Measurements from ENCODE around the gene CNGA3. TPM values are rescaled to one million over a fixed set of nuclear protein-coding genes. Genes with fewer than 3 reads are reported as not detected.

Gene CNGA3
- total and polyA plus RNA-seq, 2 experiments from 2014 or later, result not detected

DNA sequence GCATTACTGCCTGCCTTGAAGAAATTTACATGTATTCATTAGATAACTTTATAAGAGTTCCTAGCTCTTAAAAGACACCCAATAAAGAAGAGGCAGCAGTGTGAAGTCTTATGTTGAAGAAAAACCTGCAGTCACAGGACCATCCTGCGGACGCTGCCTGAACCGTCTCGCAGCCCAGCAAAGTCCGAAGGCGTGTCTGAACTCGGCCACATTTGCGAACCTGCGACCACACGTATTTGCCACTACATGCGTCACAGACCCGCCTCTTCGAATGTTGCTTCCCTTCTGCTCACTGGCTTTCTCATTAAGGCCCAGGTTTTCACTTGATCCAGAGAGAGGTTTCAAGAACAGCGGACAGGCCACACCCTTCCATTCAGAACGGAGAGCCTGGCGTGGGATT, 41.2 kb downstream of the CNGA3 start:
- H3K27ac ChIP-seq (ENCODE audit: low read depth), result no peak overlapping the region
- Mint-ChIP-seq H3K27ac (no peak overlapping the region), H3K4me3 (no peak overlapping the region), H3K4me1 (peaks cover 9% of the 10 kb centered on the region; the same call in 1 of the 3 replicates), H3K9me3 (no peaks in the 10 kb centered on the region), H3K27me3 (ENCODE audit: insufficient read depth, low read depth, poor library complexity) (peaks cover 6% of the 10 kb centered on the region), H3K36me3 (ENCODE audit: low read depth) (no peaks in the 10 kb centered on the region)
- 0 out of 2 replicates have a peak, but pooled peaks cover 3% of the 10 kb centered on the region for H3K9me2 ChIP-seq (ENCODE audit: insufficient read depth)
- no peaks in the 10 kb centered on the region for H3K27me3 ChIP-seq (ENCODE audit: insufficient read depth)
- H3K79me2 ChIP-seq (replicated peaks; ENCODE audit: insufficient read depth), result no peaks in the 10 kb centered on the region
- no peaks in the 10 kb centered on the region for H3F3A ChIP-seq (replicated peaks; ENCODE audit: low read depth)
- no peak overlapping the region for H2AFZ ChIP-seq
- H3K4me1 ChIP-seq (ENCODE audit: insufficient read depth), result no peaks in the 10 kb centered on the region
- no peak overlapping the region for H3K4me3 ChIP-seq
- H3K36me3 ChIP-seq (ENCODE audit: insufficient read depth), result no peaks in the 10 kb centered on the region
- DNase-seq (ENCODE audit: low spot score) (no peak), ATAC-seq (no peak)
- TF ChIP-seq EZH2 (IDR thresholded peaks at IDR 0.05; ENCODE audit: low read depth, unreplicated experiment) (no peak), REST (IDR thresholded peaks at IDR 0.05; ENCODE audit: unreplicated experiment) (no peak), JUNB (IDR thresholded peaks at IDR 0.05; ENCODE audit: unreplicated experiment) (no peak), POLR2AphosphoS5 (IDR thresholded peaks at IDR 0.05; ENCODE audit: low read depth) (no peak), EZH2phosphoT487 (IDR thresholded peaks at IDR 0.05; ENCODE audit: unreplicated experiment) (no peak), ZNF114 (CRISPR knock-in tag; IDR thresholded peaks at IDR 0.05) (no peak), ETS1 (IDR thresholded peaks at IDR 0.05) (no peak), CREB1 (CRISPR knock-in tag; IDR thresholded peaks at IDR 0.05; ENCODE audit: low read depth) (no peak), STAT1 (IDR thresholded peaks at IDR 0.05; ENCODE audit: unreplicated experiment) (no peak), ZNF331 (CRISPR knock-in tag; IDR thresholded peaks at IDR 0.05; ENCODE audit: low read depth) (no peak), NANOG (IDR thresholded peaks at IDR 0.05; ENCODE audit: borderline replicate concordance) (no peak)
- TF ChIP-seq, protein P1, sequence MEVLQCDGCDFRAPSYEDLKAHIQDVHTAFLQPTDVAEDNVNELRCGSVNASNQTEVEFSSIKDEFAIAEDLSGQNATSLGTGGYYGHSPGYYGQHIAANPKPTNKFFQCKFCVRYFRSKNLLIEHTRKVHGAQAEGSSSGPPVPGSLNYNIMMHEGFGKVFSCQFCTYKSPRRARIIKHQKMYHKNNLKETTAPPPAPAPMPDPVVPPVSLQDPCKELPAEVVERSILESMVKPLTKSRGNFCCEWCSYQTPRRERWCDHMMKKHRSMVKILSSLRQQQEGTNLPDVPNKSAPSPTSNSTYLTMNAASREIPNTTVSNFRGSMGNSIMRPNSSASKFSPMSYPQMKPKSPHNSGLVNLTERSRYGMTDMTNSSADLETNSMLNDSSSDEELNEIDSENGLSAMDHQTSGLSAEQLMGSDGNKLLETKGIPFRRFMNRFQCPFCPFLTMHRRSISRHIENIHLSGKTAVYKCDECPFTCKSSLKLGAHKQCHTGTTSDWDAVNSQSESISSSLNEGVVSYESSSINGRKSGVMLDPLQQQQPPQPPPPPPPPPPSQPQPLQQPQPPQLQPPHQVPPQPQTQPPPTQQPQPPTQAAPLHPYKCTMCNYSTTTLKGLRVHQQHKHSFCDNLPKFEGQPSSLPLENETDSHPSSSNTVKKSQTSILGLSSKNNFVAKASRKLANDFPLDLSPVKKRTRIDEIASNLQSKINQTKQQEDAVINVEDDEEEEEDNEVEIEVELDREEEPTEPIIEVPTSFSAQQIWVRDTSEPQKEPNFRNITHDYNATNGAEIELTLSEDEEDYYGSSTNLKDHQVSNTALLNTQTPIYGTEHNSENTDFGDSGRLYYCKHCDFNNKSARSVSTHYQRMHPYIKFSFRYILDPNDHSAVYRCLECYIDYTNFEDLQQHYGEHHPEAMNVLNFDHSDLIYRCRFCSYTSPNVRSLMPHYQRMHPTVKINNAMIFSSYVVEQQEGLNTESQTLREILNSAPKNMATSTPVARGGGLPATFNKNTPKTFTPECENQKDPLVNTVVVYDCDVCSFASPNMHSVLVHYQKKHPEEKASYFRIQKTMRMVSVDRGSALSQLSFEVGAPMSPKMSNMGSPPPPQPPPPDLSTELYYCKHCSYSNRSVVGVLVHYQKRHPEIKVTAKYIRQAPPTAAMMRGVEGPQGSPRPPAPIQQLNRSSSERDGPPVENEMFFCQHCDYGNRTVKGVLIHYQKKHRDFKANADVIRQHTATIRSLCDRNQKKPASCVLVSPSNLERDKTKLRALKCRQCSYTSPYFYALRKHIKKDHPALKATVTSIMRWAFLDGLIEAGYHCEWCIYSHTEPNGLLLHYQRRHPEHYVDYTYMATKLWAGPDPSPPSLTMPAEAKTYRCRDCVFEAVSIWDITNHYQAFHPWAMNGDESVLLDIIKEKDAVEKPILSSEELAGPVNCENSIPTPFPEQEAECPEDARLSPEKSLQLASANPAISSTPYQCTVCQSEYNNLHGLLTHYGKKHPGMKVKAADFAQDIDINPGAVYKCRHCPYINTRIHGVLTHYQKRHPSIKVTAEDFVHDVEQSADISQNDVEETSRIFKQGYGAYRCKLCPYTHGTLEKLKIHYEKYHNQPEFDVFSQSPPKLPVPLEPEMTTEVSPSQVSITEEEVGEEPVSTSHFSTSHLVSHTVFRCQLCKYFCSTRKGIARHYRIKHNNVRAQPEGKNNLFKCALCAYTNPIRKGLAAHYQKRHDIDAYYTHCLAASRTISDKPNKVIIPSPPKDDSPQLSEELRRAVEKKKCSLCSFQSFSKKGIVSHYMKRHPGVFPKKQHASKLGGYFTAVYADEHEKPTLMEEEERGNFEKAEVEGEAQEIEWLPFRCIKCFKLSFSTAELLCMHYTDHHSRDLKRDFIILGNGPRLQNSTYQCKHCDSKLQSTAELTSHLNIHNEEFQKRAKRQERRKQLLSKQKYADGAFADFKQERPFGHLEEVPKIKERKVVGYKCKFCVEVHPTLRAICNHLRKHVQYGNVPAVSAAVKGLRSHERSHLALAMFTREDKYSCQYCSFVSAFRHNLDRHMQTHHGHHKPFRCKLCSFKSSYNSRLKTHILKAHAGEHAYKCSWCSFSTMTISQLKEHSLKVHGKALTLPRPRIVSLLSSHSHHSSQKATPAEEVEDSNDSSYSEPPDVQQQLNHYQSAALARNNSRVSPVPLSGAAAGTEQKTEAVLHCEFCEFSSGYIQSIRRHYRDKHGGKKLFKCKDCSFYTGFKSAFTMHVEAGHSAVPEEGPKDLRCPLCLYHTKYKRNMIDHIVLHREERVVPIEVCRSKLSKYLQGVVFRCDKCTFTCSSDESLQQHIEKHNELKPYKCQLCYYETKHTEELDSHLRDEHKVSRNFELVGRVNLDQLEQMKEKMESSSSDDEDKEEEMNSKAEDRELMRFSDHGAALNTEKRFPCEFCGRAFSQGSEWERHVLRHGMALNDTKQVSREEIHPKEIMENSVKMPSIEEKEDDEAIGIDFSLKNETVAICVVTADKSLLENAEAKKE (CRISPR knock-in tag; IDR thresholded peaks at IDR 0.05), result no peak
- TF ChIP-seq, protein P2, sequence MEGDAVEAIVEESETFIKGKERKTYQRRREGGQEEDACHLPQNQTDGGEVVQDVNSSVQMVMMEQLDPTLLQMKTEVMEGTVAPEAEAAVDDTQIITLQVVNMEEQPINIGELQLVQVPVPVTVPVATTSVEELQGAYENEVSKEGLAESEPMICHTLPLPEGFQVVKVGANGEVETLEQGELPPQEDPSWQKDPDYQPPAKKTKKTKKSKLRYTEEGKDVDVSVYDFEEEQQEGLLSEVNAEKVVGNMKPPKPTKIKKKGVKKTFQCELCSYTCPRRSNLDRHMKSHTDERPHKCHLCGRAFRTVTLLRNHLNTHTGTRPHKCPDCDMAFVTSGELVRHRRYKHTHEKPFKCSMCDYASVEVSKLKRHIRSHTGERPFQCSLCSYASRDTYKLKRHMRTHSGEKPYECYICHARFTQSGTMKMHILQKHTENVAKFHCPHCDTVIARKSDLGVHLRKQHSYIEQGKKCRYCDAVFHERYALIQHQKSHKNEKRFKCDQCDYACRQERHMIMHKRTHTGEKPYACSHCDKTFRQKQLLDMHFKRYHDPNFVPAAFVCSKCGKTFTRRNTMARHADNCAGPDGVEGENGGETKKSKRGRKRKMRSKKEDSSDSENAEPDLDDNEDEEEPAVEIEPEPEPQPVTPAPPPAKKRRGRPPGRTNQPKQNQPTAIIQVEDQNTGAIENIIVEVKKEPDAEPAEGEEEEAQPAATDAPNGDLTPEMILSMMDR (conservative IDR thresholded peaks at IDR 0.05; ENCODE audit: low read depth in 2 of 2), result no peak
- no peak overlapping the region for H3K4me2 ChIP-seq
- H4K20me1 ChIP-seq (replicated peaks; ENCODE audit: insufficient read depth), result 0 out of 2 replicates have a peak, but pooled peaks cover 6% of the 10 kb centered on the region

Data from GM23338 (cell line).